Measurements from ENCODE around the gene ACY1.

- TF ChIP-seq POLR2A (IDR thresholded peaks at IDR 0.05) (no peak), CTCF (IDR thresholded peaks at IDR 0.05) (no peak)
These were observed 44.4 kb upstream of the ACY1 start for GRCh38 chr3:51938780-51939425.

Measured in right lobe of liver (tissue), 4 donors.